HFF-Myc (cell line): ENCODE measurements around the gene UGT1A8.

ENCODE experiments used
- DNase-seq: peaks from one replicate; pipeline ENCODE4 v3.0.0-alpha.2; 2011; ENCODE audit warnings: low read depth; ENCODE audit errors: extremely low read depth
- H3K4me3 ChIP-seq: replicated peaks from 2 replicates; pipeline ENCODE4 v1.5.1; 2011; ENCODE audit warnings: low read depth, mild to moderate bottlenecking, control low read depth, low read length
- TF ChIP-seq, protein P1 (sequence below): IDR thresholded peaks from 2 replicates; pipeline ENCODE4 v1.5.1; 2012; ENCODE audit warnings: mild to moderate bottlenecking, low read depth, low read length, control low read depth; ENCODE audit errors: missing control alignments

The UGT1A8 gene

DNA sequence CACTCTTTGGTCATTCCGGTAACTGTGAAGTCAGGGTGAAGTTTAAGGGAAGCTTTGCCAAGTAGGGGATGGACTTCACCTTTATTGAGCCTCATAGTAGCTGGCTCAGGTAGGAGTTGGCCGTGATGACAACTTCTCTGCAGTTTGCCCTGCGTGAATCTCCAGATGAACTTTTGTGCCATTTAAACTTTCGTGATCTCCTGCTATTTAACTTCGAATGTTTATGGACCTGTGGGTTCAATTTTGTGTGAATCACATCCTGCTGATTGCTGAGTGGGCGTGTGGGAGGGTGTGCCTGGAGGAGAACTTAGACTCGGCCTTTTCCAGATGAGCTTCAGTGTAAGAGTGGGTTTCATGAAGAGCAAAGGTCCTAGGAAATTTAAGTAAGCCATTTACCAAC, 146.8 kb downstream of the UGT1A8 start:
- no peak overlapping the region for H3K4me3 ChIP-seq
- DNase-seq, result peak; percentile 14
- TF ChIP-seq, protein P1, sequence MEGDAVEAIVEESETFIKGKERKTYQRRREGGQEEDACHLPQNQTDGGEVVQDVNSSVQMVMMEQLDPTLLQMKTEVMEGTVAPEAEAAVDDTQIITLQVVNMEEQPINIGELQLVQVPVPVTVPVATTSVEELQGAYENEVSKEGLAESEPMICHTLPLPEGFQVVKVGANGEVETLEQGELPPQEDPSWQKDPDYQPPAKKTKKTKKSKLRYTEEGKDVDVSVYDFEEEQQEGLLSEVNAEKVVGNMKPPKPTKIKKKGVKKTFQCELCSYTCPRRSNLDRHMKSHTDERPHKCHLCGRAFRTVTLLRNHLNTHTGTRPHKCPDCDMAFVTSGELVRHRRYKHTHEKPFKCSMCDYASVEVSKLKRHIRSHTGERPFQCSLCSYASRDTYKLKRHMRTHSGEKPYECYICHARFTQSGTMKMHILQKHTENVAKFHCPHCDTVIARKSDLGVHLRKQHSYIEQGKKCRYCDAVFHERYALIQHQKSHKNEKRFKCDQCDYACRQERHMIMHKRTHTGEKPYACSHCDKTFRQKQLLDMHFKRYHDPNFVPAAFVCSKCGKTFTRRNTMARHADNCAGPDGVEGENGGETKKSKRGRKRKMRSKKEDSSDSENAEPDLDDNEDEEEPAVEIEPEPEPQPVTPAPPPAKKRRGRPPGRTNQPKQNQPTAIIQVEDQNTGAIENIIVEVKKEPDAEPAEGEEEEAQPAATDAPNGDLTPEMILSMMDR, result no peak

DNA sequence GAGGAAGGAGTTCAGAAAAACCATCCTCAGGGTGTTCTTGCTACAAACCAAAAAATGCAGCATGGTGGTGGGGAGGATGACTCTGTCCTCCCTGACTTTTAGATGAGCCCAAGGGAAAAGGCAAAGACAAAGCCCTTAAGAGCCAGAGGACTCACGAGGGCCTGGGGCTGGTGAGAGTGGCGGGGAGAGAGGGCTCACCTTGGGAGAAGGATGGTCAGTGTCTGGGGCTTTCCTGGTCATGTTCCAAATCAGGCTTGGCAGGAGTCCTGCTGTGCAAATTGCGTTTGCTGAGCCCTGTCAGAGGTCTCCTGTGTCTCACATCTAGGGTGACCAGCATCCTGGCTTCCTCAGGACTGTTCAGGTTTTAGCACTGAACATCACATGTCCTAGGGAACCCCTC, 147.3 kb downstream of the UGT1A8 start:
- TF ChIP-seq, protein P1, result no peak
- no peak for DNase-seq
- no peak overlapping the region for H3K4me3 ChIP-seq

DNA sequence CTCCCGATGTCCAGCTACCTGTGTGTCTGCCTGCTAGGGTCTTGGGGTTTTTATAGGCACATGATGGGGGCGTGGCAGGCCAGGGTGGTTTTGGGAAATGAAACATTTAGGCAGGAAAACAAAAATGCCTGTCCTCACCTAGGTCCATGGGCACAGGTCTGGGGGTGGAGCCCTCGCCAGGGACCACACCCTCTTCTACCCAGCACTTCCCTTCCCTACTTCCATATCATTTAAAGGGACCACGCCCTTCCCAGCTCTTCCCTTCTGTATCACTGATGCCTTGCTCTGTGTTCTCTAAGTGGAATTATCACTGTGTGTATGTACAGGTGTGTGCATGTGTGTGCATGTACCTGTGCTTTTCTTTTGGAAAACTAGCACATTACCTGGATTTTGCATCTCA, 149.0 kb downstream of the UGT1A8 start:
- no peak for DNase-seq
- H3K4me3 ChIP-seq, result no peak overlapping the region
- TF ChIP-seq, protein P1, result no peak

DNA sequence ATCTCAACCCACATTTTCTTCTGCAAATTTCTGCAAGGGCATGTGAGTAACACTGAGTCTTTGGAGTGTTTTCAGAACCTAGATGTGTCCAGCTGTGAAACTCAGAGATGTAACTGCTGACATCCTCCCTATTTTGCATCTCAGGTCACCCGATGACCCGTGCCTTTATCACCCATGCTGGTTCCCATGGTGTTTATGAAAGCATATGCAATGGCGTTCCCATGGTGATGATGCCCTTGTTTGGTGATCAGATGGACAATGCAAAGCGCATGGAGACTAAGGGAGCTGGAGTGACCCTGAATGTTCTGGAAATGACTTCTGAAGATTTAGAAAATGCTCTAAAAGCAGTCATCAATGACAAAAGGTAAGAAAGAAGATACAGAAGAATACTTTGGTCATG, 150.6 kb downstream of the UGT1A8 start:
- no peak overlapping the region for H3K4me3 ChIP-seq
- TF ChIP-seq, protein P1, result no peak
- no peak for DNase-seq

DNA sequence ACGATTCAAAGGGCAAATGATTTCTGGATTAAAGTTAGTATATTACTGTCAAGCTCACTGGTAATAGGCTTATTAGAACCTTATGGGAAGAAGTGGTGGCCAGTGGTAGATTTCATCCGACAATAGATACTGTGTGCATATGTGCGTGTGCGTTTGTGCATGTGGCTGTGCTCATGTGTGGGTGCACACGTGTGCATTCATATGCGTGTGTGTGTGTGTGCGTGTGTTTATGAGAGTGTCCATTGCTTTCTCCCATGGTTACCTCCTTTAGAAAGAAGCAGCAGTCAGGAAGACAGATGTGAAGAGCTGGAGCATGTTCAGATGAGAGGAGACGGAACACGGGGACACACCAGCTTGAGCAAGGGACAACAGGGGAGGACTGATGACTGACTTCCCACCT, 151.8 kb downstream of the UGT1A8 start:
- no peak overlapping the region for H3K4me3 ChIP-seq
- DNase-seq, result no peak
- TF ChIP-seq, protein P1, result no peak

DNA sequence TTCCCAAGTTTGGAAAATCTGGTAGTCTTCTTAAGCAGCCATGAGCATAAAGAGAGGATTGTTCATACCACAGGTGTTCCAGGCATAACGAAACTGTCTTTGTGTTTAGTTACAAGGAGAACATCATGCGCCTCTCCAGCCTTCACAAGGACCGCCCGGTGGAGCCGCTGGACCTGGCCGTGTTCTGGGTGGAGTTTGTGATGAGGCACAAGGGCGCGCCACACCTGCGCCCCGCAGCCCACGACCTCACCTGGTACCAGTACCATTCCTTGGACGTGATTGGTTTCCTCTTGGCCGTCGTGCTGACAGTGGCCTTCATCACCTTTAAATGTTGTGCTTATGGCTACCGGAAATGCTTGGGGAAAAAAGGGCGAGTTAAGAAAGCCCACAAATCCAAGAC, 154.7 kb downstream of the UGT1A8 start:
- TF ChIP-seq, protein P1, result no peak
- DNase-seq, result no peak
- no peak overlapping the region for H3K4me3 ChIP-seq

DNA sequence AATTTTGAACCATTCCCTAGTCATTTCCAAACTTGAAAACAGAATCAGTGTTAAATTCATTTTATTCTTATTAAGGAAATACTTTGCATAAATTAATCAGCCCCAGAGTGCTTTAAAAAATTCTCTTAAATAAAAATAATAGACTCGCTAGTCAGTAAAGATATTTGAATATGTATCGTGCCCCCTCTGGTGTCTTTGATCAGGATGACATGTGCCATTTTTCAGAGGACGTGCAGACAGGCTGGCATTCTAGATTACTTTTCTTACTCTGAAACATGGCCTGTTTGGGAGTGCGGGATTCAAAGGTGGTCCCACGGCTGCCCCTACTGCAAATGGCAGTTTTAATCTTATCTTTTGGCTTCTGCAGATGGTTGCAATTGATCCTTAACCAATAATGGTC, 155.2 kb downstream of the UGT1A8 start:
- DNase-seq, result no peak
- no peak overlapping the region for H3K4me3 ChIP-seq
- TF ChIP-seq, protein P1, result no peak
